Measurements from ENCODE around the gene CBR3. TPM values are rescaled to one million over a fixed set of nuclear protein-coding genes. Genes with fewer than 3 reads are reported as not detected.

CBR3 gene
- total RNA-seq, 1 experiment from 2014 or later: not detected

DNA sequence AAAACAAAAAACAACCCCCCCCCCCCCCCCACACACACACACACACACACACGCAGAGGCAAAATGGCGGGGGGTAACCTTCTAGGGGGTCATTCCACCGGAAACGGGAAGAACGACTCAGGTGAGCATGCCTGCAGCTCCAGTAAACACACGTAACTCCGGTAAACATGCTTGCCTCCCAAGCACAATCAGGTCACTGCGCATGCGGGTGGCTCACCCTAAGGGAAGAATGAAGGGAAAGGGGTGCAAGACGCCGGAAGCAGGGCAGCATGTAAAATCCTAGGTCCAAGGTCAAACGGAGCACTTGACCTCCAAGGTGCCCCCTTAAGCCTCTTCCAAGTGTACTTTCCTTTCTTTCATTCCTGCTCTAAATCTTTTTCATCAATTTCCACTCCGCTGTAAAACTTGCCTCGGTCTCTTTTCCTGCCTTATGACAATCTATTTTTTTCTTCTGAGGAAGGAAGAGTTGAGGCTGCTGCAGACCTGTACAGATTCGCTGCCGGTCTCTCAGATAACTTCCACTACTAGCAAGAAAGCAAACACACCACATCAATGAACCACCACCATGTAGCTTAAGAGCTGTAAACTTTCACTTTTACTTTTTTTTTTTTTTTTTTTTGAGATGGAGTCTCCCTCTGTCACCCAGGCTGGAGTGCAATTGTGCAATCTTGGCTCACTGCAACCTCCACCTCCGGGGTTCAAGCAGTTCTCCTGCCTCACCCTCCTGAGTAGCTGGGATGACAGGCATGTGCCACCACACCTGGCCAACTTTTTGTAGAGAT, 21.0 kb upstream of the CBR3 start:
- Mint-ChIP-seq H3K27ac (ENCODE audit: unreplicated experiment) (peak overlapping the region; percentile 85), H3K27me3 (ENCODE audit: insufficient read depth, unreplicated experiment) (no peaks in the 10 kb centered on the region), H3K4me3 (ENCODE audit: unreplicated experiment) (peak overlapping the region; percentile 76), H3K9me3 (ENCODE audit: unreplicated experiment) (no peaks in the 10 kb centered on the region), H3K36me3 (ENCODE audit: insufficient read depth, unreplicated experiment) (no peaks in the 10 kb centered on the region), H3K4me1 (ENCODE audit: low read depth, unreplicated experiment) (peaks cover 14% of the 10 kb centered on the region)
- Histone ChIP-seq H3K4me3 (ENCODE audit: low read depth, low read length) (peak overlapping the region; percentile 41), H3K9me3 (no peaks in the 10 kb centered on the region), H3K27me3 (replicated peaks; ENCODE audit: control insufficient read depth, insufficient read depth, low read length) (no peaks in the 10 kb centered on the region), H3K4me1 (peaks cover 8% of the 10 kb centered on the region), H3K36me3 (ENCODE audit: control insufficient read depth, insufficient read depth, low read length) (no peaks in the 10 kb centered on the region)
- CTCF ChIA-PET: interaction anchor here (0.6 to 1.4 kb wide), 7 partner anchors 11 to 1368 kb away, joined by 3 to 8 read pairs (median 3); partner anchors contain the start of gene SETD4
- intact Hi-C loops (cut with micrococcal nuclease; ENCODE audit: unreplicated experiment): loop anchor here (2.0 kb wide), 2 partner anchors 53 to 85 kb away; partner anchors contain the start of gene SETD4
- BruUV-seq (replicated peaks): no TSS peak
- TF ChIP-seq, protein P1, sequence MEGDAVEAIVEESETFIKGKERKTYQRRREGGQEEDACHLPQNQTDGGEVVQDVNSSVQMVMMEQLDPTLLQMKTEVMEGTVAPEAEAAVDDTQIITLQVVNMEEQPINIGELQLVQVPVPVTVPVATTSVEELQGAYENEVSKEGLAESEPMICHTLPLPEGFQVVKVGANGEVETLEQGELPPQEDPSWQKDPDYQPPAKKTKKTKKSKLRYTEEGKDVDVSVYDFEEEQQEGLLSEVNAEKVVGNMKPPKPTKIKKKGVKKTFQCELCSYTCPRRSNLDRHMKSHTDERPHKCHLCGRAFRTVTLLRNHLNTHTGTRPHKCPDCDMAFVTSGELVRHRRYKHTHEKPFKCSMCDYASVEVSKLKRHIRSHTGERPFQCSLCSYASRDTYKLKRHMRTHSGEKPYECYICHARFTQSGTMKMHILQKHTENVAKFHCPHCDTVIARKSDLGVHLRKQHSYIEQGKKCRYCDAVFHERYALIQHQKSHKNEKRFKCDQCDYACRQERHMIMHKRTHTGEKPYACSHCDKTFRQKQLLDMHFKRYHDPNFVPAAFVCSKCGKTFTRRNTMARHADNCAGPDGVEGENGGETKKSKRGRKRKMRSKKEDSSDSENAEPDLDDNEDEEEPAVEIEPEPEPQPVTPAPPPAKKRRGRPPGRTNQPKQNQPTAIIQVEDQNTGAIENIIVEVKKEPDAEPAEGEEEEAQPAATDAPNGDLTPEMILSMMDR (IDR thresholded peaks at IDR 0.05; ENCODE audit: insufficient read depth in 1 of 2, low read depth in 1 of 2, low read length in 1 of 2, severe bottlenecking in 1 of 2, unreplicated experiment in 1 of 2): no peak
- peak; percentile 56 to 80 for DNase-seq
- POLR2A ChIA-PET: interaction anchor here (0.5 kb wide), 1 partner anchor 1317 kb away, joined by 3 read pairs; no protein-coding TSS in a partner anchor

DNA sequence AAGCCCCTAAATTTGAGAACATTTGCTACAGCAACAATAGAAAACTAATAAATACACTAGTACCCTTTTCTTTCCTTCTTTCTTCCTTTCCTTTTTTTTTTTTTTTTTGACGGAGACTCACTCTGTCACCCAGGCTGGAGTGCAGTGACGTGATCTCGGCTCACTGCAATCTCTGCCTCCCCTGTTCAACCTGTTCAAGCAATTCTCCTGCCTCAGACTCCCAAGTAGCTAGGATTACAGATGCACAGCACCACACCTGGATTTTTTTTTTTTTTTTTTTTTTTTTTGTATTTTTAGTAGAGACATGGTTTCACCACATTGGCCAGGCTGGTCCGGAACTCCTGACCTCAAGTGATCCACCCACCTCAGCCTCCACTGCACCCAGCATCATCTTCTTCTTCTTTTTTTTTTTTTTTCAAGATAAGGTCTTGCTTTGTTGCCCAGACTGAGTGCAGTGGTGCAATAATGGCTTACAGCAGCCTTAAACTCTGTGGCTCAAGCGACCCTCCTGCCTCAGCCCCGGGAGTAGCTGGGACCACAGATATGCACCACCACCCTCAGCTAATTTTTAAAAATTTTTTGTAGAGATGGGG, 19.6 kb upstream of the CBR3 start:
- Histone ChIP-seq H3K27me3 (replicated peaks; ENCODE audit: control insufficient read depth, insufficient read depth, low read length) (no peaks in the 10 kb centered on the region), H3K36me3 (ENCODE audit: control insufficient read depth, insufficient read depth, low read length) (no peaks in the 10 kb centered on the region), H3K4me3 (ENCODE audit: low read depth, low read length) (no peak overlapping the region), H3K4me1 (peaks cover 8% of the 10 kb centered on the region), H3K9me3 (no peaks in the 10 kb centered on the region)
- intact Hi-C loops (cut with micrococcal nuclease; ENCODE audit: unreplicated experiment): no loop called here
- Mint-ChIP-seq H3K36me3 (ENCODE audit: insufficient read depth, unreplicated experiment) (no peaks in the 10 kb centered on the region), H3K27ac (ENCODE audit: unreplicated experiment) (no peak overlapping the region), H3K27me3 (ENCODE audit: insufficient read depth, unreplicated experiment) (no peaks in the 10 kb centered on the region), H3K9me3 (ENCODE audit: unreplicated experiment) (no peaks in the 10 kb centered on the region), H3K4me1 (ENCODE audit: low read depth, unreplicated experiment) (peaks cover 14% of the 10 kb centered on the region), H3K4me3 (ENCODE audit: unreplicated experiment) (no peak overlapping the region)
- CTCF ChIA-PET: interaction anchor here (0.7 kb wide), 1 partner anchor 55 kb away, joined by 4 read pairs; no protein-coding TSS in a partner anchor
- TF ChIP-seq, protein P1 (IDR thresholded peaks at IDR 0.05; ENCODE audit: insufficient read depth in 1 of 2, low read depth in 1 of 2, low read length in 1 of 2, severe bottlenecking in 1 of 2, unreplicated experiment in 1 of 2): no peak
- no TSS peak for BruUV-seq (replicated peaks)
- POLR2A ChIA-PET: no interaction called here
- DNase-seq: no peak

GRCh38 chr21:36117286-36117741, 17.6 kb upstream of the CBR3 start:
- no peak overlapping the region for H3K4me3 ChIP-seq (ENCODE audit: low read depth, low read length)
- BruUV-seq (replicated peaks): no TSS peak
- H3K36me3 ChIP-seq (ENCODE audit: control insufficient read depth, insufficient read depth, low read length): no peaks in the 10 kb centered on the region
- TF ChIP-seq, protein P1 (IDR thresholded peaks at IDR 0.05; ENCODE audit: insufficient read depth in 1 of 2, low read depth in 1 of 2, low read length in 1 of 2, severe bottlenecking in 1 of 2, unreplicated experiment in 1 of 2): no peak
- no peaks in the 10 kb centered on the region for H3K36me3 Mint-ChIP-seq (ENCODE audit: insufficient read depth, unreplicated experiment)
- intact Hi-C loops (cut with micrococcal nuclease; ENCODE audit: unreplicated experiment): no loop called here
- peaks cover 7% of the 10 kb centered on the region for H3K4me1 ChIP-seq
- ChIA-PET POLR2A (no interaction called here), CTCF (no interaction called here)
- no peak overlapping the region for H3K27ac Mint-ChIP-seq (ENCODE audit: unreplicated experiment)
- H3K27me3 Mint-ChIP-seq (ENCODE audit: insufficient read depth, unreplicated experiment): no peaks in the 10 kb centered on the region
- H3K4me3 Mint-ChIP-seq (ENCODE audit: unreplicated experiment): no peak overlapping the region
- H3K27me3 ChIP-seq (replicated peaks; ENCODE audit: control insufficient read depth, insufficient read depth, low read length): no peaks in the 10 kb centered on the region
- DNase-seq: no peak
- peaks cover 11% of the 10 kb centered on the region for H3K4me1 Mint-ChIP-seq (ENCODE audit: low read depth, unreplicated experiment)
- H3K9me3 Mint-ChIP-seq (ENCODE audit: unreplicated experiment): no peaks in the 10 kb centered on the region
- no peaks in the 10 kb centered on the region for H3K9me3 ChIP-seq
